DMS114 treated with DMSO at 0.1 percent for 48 hours (cell line): ENCODE results near the gene ST6GALNAC6.
A peak's percentile ranks its signal among the peaks of the same experiment; 100 is the strongest.

Experiments
- DNase-seq: peaks from one replicate; lab custom pipeline; 2025; ENCODE audit not compliant: unreplicated experiment; lab: John Stamatoyannopoulos, UW

ST6GALNAC6 gene

GRCh38 chr9:127917603-127918002 is 18.2 kb upstream of the ST6GALNAC6 start:
- no peak for DNase-seq

GRCh38 chr9:127916720-127917581 is 17.5 kb upstream of the ST6GALNAC6 start, which contains the start of gene ST6GALNAC4:
ST6GALNAC4 (minus strand) TSS chr9:127917041; CDS start chr9:127916419, 622 bp downstream.
- peak; percentile 33 for DNase-seq

- no peak for DNase-seq
These were observed 16.7 kb upstream of the ST6GALNAC6 start for GRCh38 chr9:127915801-127916719.

- no peak for DNase-seq
These were observed 15.9 kb upstream of the ST6GALNAC6 start for GRCh38 chr9:127915325-127915752.

- no peak for DNase-seq
These were observed 14.3 kb upstream of the ST6GALNAC6 start for GRCh38 chr9:127913682-127914081.

GRCh38 chr9:127912882-127913281 is 13.5 kb upstream of the ST6GALNAC6 start:
- DNase-seq = no peak

- no peak for DNase-seq
These were observed 12.9 kb upstream of the ST6GALNAC6 start for GRCh38 chr9:127912296-127912695.

- DNase-seq = no peak
These were observed 11.3 kb upstream of the ST6GALNAC6 start for GRCh38 chr9:127910613-127911205.

- no peak for DNase-seq
These were observed 10.5 kb upstream of the ST6GALNAC6 start for GRCh38 chr9:127909839-127910273.

- no peak for DNase-seq
These were observed 9.2 kb upstream of the ST6GALNAC6 start for GRCh38 chr9:127908660-127908926.

- no peak for DNase-seq
These were observed 8.7 kb upstream of the ST6GALNAC6 start for GRCh38 chr9:127907867-127908659.

GRCh38 chr9:127905788-127906191 is 6.4 kb upstream of the ST6GALNAC6 start:
- DNase-seq = no peak

- DNase-seq = no peak
These were observed 5.8 kb upstream of the ST6GALNAC6 start for GRCh38 chr9:127905004-127905728.

- DNase-seq = no peak
These were observed 5.2 kb upstream of the ST6GALNAC6 start for GRCh38 chr9:127904561-127905003.

- DNase-seq = no peak
These were observed 4.4 kb upstream of the ST6GALNAC6 start for GRCh38 chr9:127903557-127904475.

GRCh38 chr9:127898433-127899127 is 823 bp downstream of the ST6GALNAC6 start:
- DNase-seq = no peak

- DNase-seq = peak; percentile 16
These were observed 2.2 kb downstream of the ST6GALNAC6 start for GRCh38 chr9:127897193-127897692.
